ENCODE measurements around the gene PPP1R9B. TPM values are rescaled to one million over a fixed set of nuclear protein-coding genes. Genes with fewer than 3 reads are reported as not detected.

The PPP1R9B gene
- total and polyA plus RNA-seq, 2 of the 8 experiments (the other 6 are each of a cell fraction or from before 2014, with no cell fraction given): 5.2 to 13.1 TPM

GRCh38 chr17:50182783-50183420 is 32.4 kb upstream of the PPP1R9B start:
- POLR2A ChIA-PET (ENCODE audit: partially characterized antibody): interaction anchor here (1.1 to 1.4 kb wide), 5 partner anchors 9 to 83 kb away, joined by 3 read pairs; no protein-coding TSS in a partner anchor
- H4K91ac ChIP-seq (replicated peaks; ENCODE audit: insufficient read length, low read length): no peak overlapping the region
- H2BK12ac ChIP-seq (ENCODE audit: low read depth, low read length): no peak overlapping the region
- H3K4me2 ChIP-seq (ENCODE audit: insufficient read depth in 1 of 2, low read depth in 2 of 2, low read length in 2 of 2): no peak overlapping the region
- DNase-seq (ENCODE audit: low read depth in 1 of 2, low spot score in 2 of 2) (no peak), FAIRE-seq (no peak)
- no peak overlapping the region for H3K56ac ChIP-seq (replicated peaks; ENCODE audit: insufficient read length, low read depth, low read length)
- no peak overlapping the region; the same call in 1 of the 2 replicates for H4K8ac ChIP-seq (ENCODE audit: extremely low read depth, insufficient read depth, low read length)
- no peak overlapping the region for H2AFZ ChIP-seq (ENCODE audit: low read length)
- H3K36me3 ChIP-seq (ENCODE audit: control insufficient read depth in 2 of 4, insufficient read depth in 4 of 4, low read length in 3 of 4): peaks cover 3 to 22% (median 11%) of the 10 kb centered on the region in 4 experiments; a peak in 5 of 8 replicates
- no peaks in the 10 kb centered on the region for H3K79me2 ChIP-seq (ENCODE audit: control insufficient read depth in 1 of 2, insufficient read depth in 2 of 2, low read length in 2 of 2)
- no peak overlapping the region for H3K14ac ChIP-seq (ENCODE audit: insufficient read length)
- H4K20me1 ChIP-seq (replicated peaks in 1 of 2; ENCODE audit: control insufficient read depth in 1 of 2, insufficient read depth in 2 of 2, low read length in 2 of 2): peaks cover 1 to 2% of the 10 kb centered on the region in 2 experiments
- no peak overlapping the region for H3K9ac ChIP-seq (replicated peaks in 1 of 4; ENCODE audit: extremely low read depth in 1 of 4, low read depth in 3 of 4, low read length in 3 of 4)
- no peak overlapping the region for H3K27ac ChIP-seq (ENCODE audit: low read depth, low read length)
- peak overlapping the region; percentile 60; the same call in 1 of the 2 replicates for H3K18ac ChIP-seq (ENCODE audit: extremely low read depth, low read length)
- no peak overlapping the region for H2BK20ac ChIP-seq (ENCODE audit: low read length)
- H2BK5ac ChIP-seq (ENCODE audit: low read depth, low read length): peak overlapping the region; percentile 85
- 91% methylated on average over 12 of the region's 18 CpGs; no CpG with 5 or more reads in 1 of the 2 experiments for WGBS, 2 experiments (ENCODE audit: extremely low coverage in 1 of 2, insufficient coverage in 1 of 2, insufficient read length in 1 of 2, insufficient replicate concordance in 2 of 2, low coverage in 1 of 2, low lambda C conversion rate in 2 of 2, missing lambda C conversion rate in 1 of 2)
- no peaks in the 10 kb centered on the region for H3K27me3 ChIP-seq (replicated peaks in 1 of 4; ENCODE audit: control insufficient read depth in 3 of 4, extremely low read depth in 1 of 4, insufficient read depth in 3 of 4, low read length in 3 of 4)
- no peaks in the 10 kb centered on the region for H3K23me2 ChIP-seq (ENCODE audit: low read depth, low read length)
- TF ChIP-seq POU5F1 (IDR thresholded peaks at IDR 0.05; ENCODE audit: low read depth, low read length) (peak; percentile 17; the same call in 1 of the 2 replicates), GABPA (IDR thresholded peaks at IDR 0.05; ENCODE audit: borderline replicate concordance, insufficient read depth, low read length) (no peak), KDM5A (IDR thresholded peaks at IDR 0.05; ENCODE audit: low read length) (no peak)
- no peak overlapping the region for H3K23ac ChIP-seq (ENCODE audit: insufficient read length)
- H2BK15ac ChIP-seq (ENCODE audit: low read length): no peak overlapping the region
- H4K5ac ChIP-seq (ENCODE audit: insufficient read length, low read depth, low read length): no peak overlapping the region
- CTCF ChIA-PET (ENCODE audit: partially characterized antibody): interaction anchor here (1.4 to 3.4 kb wide), 4 partner anchors 10 to 114 kb away, joined by 5 to 22 read pairs (median 9); no protein-coding TSS in a partner anchor
- H3K4ac ChIP-seq (replicated peaks; ENCODE audit: insufficient read length, low read depth, low read length): no peak overlapping the region
- H2AK5ac ChIP-seq (ENCODE audit: low read depth, low read length): peak overlapping the region; percentile 80; the same call in 1 of the 2 replicates
- no peaks in the 10 kb centered on the region for H3K79me1 ChIP-seq (ENCODE audit: low read depth, low read length)
- peaks cover 4 to 21% (median 12%) of the 10 kb centered on the region in 4 experiments for H3K4me1 ChIP-seq (replicated peaks in 1 of 4; ENCODE audit: control insufficient read depth in 3 of 4, insufficient read depth in 4 of 4, low read length in 3 of 4)
- no peaks in the 10 kb centered on the region for H3K9me3 ChIP-seq (ENCODE audit: insufficient read depth in 2 of 2, low read depth in 1 of 2, low read length in 1 of 2)
- no peak overlapping the region for H3K4me3 ChIP-seq (ENCODE audit: extremely low read depth in 1 of 4, insufficient read depth in 2 of 4, low read depth in 3 of 4, low read length in 4 of 4)
- H2BK120ac ChIP-seq (replicated peaks; ENCODE audit: low read depth, low read length): no peak overlapping the region
